RWPE2 (cell line): ENCODE results near the gene RFX2.
A peak's percentile ranks its signal among the peaks of the same experiment; 100 is the strongest.

Source experiments
- ATAC-seq: fragments of 200-7000 bp; cut with Tn5 transposase; 3 replicates; pipeline ENCODE4 v1.9.1; 2021; ENCODE audit warnings: low read depth
- DNase-seq: peaks from one replicate; pipeline ENCODE4 v3.0.0-alpha.2; 2020; ENCODE audit warnings: low spot score
- H3K27ac ChIP-seq: fragments of 450-650 bp; 2 replicates; pipeline ENCODE4 v1.5.1; 2017; ENCODE audit warnings: mild to moderate bottlenecking; ENCODE audit not compliant: poor library complexity, severe bottlenecking
- H3K27me3 ChIP-seq: fragments of 250-450 bp; sonication (Bioruptor Pico); 2 replicates; pipeline ENCODE4 v1.5.1; 2021; ENCODE audit warnings: mild to moderate bottlenecking, moderate library complexity; ENCODE audit not compliant: insufficient read depth, poor library complexity, severe bottlenecking
- H3K36me3 ChIP-seq: fragments of 250-450 bp; sonication (Bioruptor Pico); 2 replicates; pipeline ENCODE4 v1.5.1; 2020; ENCODE audit warnings: low read depth, mild to moderate bottlenecking, moderate library complexity
- H3K4me1 ChIP-seq: fragments of 250-450 bp; sonication (Bioruptor Pico); 2 replicates; pipeline ENCODE4 v1.5.1; 2021; ENCODE audit warnings: mild to moderate bottlenecking, moderate library complexity; ENCODE audit not compliant: insufficient read depth, poor library complexity, severe bottlenecking
- H3K4me3 ChIP-seq: fragments of 250-450 bp; sonication (Bioruptor Pico); 2 replicates; pipeline ENCODE4 v1.5.1; 2021; ENCODE audit warnings: mild to moderate bottlenecking, moderate library complexity; ENCODE audit not compliant: severe bottlenecking
- H3K9me3 ChIP-seq: fragments of 250-450 bp; sonication (Bioruptor Pico); 2 replicates; pipeline ENCODE4 v1.5.1; 2021; ENCODE audit warnings: mild to moderate bottlenecking, moderate library complexity; ENCODE audit not compliant: severe bottlenecking
- CTCF ChIP-seq: fragments of 450-650 bp; IDR thresholded peaks from one replicate; pipeline ENCODE4 v1.5.1; 2017; ENCODE audit warnings: mild to moderate bottlenecking, moderate library complexity; ENCODE audit not compliant: poor library complexity, severe bottlenecking

Gene RFX2

GRCh38 chr19:6110360-6110977, at the start of gene RFX2:
RFX2 (minus strand) TSS chr19:6110500; CDS start chr19:6047496, 63,004 bp downstream.
- peak within 1 kb of the TSS; percentile 74 for H3K27ac ChIP-seq
- no peaks in the 10 kb centered on the region for H3K36me3 ChIP-seq
- no peaks in the 10 kb centered on the region for H3K9me3 ChIP-seq
- no peaks in the 10 kb centered on the region for H3K27me3 ChIP-seq
- no peak for TF ChIP-seq CTCF
- peak; percentile 95 for ATAC-seq
- H3K4me1 ChIP-seq: peaks cover 11% of the 10 kb centered on the region
- DNase-seq: peak; percentile 96
- H3K4me3 ChIP-seq: peak within 1 kb of the TSS; percentile 44

GRCh38 chr19:6156033-6156432, 45.7 kb upstream of the RFX2 start:
- no peak for TF ChIP-seq CTCF
- H3K27ac ChIP-seq: no peak overlapping the region
- H3K9me3 ChIP-seq: no peaks in the 10 kb centered on the region
- H3K27me3 ChIP-seq: no peaks in the 10 kb centered on the region
- DNase-seq: no peak
- no peak for ATAC-seq
- no peaks in the 10 kb centered on the region for H3K4me1 ChIP-seq
- H3K36me3 ChIP-seq: no peaks in the 10 kb centered on the region
- no peak overlapping the region for H3K4me3 ChIP-seq

DNA sequence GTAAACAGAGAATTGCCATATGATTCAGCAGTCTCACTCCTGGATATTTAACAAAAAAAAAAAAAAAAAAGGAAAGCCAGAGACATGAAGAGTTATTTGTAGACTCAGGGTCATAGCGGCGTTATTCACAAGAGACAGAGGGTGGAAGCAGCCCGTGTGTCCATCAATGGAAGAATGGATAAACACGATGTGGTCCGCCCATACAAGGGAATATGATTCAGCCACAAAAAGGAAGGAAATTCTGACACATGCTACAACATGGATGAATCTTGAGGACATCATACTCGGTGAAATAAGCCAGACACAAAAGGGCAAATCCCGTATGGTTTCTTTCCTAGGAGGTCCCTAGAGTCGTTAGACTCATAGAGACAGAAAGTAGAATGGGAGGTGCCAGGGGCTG, 40.0 kb upstream of the RFX2 start:
- Histone ChIP-seq H3K36me3 (no peaks in the 10 kb centered on the region), H3K4me3 (no peak overlapping the region), H3K4me1 (no peaks in the 10 kb centered on the region), H3K27ac (no peak overlapping the region), H3K27me3 (no peaks in the 10 kb centered on the region), H3K9me3 (no peaks in the 10 kb centered on the region)
- TF ChIP-seq CTCF: no peak
- ATAC-seq: no peak
- no peak for DNase-seq

GRCh38 chr19:6141217-6141616, 30.9 kb upstream of the RFX2 start:
- DNase-seq (no peak), ATAC-seq (no peak)
- TF ChIP-seq CTCF: no peak
- no peaks in the 10 kb centered on the region for H3K9me3 ChIP-seq
- H3K27ac ChIP-seq: no peak overlapping the region
- no peaks in the 10 kb centered on the region for H3K36me3 ChIP-seq
- no peaks in the 10 kb centered on the region for H3K4me1 ChIP-seq
- H3K27me3 ChIP-seq: no peaks in the 10 kb centered on the region
- no peak overlapping the region for H3K4me3 ChIP-seq

DNA sequence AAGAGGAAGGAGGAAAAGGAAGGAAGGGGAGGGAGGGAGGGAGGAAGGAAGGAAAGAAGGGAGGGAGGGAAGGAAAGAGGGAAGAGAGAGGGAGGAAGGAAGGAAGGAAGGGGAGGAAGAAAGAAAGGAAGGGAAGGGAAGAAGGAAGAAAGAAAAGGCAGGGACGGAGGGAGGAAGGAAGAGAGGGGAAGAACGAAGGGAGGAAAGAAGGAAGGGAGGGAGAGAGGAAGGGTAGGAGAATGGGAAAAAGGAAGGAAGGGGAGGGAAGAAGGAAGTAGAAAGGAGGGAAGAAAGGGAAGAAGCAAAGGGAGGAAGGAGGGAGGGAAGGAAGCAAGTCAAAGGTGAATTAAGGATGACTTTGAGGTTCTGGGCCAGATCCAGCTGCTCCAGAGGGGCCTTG, 28.2 kb upstream of the RFX2 start:
- Histone ChIP-seq H3K9me3 (no peaks in the 10 kb centered on the region), H3K27ac (no peak overlapping the region), H3K27me3 (no peaks in the 10 kb centered on the region), H3K4me1 (no peaks in the 10 kb centered on the region), H3K4me3 (no peak overlapping the region), H3K36me3 (no peaks in the 10 kb centered on the region)
- DNase-seq (no peak), ATAC-seq (no peak)
- no peak for TF ChIP-seq CTCF
